GOT3 (cell line): ENCODE measurements around the gene JUN.

Source experiments
- DNase-seq: peaks from one replicate; lab custom pipeline; 2025; ENCODE audit warnings: mixed read lengths; lab: John Stamatoyannopoulos, UW

The JUN gene

GRCh38 chr1:58783993-58784757 is at the start of gene JUN:
Gene JUN, minus strand, starts transcription at chr1:58784047. Its CDS starts 977 bp downstream, at chr1:58783070.
- DNase-seq: peak; percentile 95

GRCh38 chr1:58833166-58833565 is 49.3 kb upstream of the JUN start:
- no peak for DNase-seq

DNA sequence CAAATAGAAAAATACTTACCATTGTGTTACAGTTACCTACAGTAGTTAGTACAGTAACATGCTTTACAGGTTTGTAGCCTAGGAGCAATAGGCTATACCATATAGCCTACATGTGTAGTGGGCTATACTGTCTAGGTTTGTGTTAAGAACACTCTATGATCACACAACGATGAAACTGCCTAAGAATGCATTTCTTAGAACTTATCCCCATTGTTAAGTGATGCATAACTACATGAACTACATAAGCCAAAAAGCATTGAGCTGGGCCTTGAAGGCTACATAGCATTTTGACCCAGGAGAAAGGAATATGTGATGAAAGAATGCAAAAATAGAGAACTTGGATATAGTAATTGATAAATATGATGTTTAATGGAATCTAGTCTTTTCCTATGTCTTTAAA is 46.4 kb upstream of the JUN start:
- no peak for DNase-seq

GRCh38 chr1:58829866-58830265 is 46.0 kb upstream of the JUN start:
- no peak for DNase-seq

DNA sequence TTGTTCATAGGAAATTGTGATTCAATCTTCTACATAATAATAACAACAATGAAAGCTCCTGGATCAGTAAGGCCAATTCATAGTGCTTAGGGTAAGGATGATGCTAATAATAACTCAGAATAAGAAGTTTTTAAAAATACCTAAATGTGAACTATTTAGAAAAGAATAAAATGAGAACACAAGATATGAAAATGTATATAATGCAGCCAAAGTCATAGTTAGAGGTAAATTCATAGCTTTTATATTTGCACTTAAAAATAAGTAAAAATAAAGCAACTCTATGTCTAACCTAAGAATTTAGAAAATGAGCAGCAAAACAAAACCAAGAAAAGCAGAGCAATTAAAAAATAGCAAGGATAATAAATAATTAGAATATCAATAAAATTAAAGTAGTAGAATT is 43.5 kb upstream of the JUN start:
- no peak for DNase-seq

DNA sequence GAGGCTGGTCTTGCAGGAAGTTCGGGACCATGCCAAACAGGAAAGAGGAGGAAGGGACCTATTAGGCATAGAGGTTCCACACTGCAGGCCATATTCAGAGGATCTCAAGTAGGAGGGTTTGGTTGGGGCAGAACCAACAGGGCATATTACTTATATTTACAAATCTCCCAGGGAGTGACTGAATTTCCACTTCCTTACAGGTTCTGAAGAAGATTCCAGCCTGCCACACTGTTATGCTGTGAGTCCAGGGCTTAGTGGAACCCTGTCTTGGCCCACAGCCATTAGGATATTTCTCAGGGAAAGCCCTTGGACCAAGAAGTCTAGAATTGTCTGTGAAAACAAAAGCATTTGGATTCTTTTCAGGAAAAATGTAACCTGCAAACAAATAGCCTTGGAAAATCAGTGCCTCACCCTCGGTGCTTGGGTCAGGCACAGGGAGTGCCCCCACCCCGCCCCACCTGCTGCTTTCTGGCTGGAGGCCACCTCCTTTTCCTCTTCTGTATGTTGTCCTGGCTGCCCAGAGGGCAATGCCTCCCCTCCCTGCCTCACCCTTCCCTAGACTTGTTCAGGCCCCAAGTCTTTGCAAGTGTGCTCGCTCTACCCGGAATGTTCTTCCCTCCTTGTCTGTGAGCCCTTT is 41.0 kb upstream of the JUN start:
- no peak for DNase-seq

GRCh38 chr1:58823481-58824010 is 39.7 kb upstream of the JUN start:
- no peak for DNase-seq

DNA sequence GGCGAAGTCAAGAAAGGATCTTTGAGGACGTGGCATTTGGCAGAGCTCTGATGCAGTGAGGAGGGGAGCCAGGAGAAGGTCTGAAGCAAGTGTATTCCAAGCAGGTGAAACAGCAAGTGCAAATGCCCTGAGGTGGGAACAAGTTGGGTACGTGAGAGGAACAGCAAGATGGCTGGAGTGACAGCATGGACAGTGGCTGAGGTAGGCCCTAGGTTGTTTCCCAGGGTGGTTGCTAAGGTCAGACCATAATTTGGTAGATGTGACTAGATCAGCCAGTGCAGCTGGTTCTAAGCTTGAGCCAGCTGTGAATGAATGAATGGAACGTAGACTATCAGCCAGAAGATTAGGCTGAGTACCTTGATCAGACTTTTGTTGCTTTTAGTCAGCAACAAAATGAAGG is 37.5 kb upstream of the JUN start:
- DNase-seq: no peak

DNA sequence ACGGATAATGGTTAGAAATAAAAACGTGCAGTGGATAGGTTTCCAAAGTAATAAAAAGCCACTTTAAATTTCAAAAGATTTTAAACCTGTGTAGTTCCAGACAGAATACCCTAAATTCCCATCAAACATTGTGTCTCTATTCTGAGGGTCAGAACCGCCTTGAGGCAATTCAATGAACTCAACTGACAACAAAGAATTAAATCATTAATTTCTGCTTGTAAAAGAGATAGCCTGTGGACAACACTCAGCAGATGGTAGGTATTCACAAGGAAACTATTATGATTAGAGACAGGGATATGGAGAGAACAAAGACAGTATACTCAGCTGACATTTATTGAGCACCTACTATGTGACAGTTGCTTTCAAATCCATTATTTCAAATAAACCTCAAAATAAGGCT is 35.1 kb upstream of the JUN start:
- DNase-seq: no peak

DNA sequence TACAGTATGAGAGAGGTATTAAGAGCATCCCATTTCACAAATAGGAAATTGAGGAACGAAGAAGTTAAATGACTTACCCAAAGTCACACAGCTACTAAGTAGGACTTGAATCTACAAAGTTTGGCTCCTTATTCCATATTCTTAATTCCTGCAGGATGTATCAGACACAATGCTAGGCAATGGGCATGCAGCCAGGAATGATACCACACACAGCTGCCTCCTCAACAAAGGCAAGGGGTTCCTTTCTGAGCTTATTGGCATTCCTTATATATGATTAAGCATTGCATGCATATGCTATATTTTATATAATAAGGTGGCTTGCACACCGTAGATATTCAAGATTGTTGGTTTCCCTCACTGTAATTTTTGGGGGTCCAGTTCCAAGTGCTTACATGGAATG is 34.2 kb upstream of the JUN start:
- no peak for DNase-seq

- no peak for DNase-seq
Measured at GRCh38 chr1:58816747-58817221, 32.9 kb upstream of the JUN start.

- DNase-seq: peak; percentile 75
Measured at GRCh38 chr1:58816072-58816746, 32.4 kb upstream of the JUN start.

GRCh38 chr1:58815686-58816071 is 31.8 kb upstream of the JUN start:
- no peak for DNase-seq

DNA sequence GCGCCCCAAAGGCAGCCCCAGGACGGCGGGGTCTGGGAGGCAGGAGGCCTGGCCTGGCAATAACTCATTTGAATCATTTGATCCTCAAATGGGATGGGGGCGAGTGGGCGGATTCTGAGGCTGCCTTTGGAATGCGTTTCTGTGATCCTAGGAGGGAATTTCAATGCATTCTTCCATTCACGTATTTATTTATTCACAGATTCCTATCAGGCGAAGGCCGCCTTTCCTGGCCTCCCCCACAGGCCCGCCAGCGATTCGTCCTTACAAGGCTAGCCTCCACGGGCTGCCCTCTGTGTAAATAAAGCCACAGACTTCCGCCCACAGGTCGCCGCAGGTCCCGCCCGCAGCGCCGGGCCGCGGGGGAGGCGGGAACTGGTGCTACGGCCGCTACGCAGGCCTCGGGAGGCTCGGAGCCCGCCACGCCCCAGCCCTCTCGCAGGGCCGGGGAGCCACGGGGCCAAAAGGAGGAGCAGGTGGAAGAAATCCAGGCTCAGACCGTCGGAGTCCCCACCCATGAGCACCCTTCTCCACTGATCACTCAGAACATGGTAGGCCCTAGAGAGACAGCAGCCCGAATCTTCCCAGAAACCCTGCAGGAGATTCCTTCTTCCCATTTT is 31.3 kb upstream of the JUN start:
- DNase-seq: peak; percentile 24

DNA sequence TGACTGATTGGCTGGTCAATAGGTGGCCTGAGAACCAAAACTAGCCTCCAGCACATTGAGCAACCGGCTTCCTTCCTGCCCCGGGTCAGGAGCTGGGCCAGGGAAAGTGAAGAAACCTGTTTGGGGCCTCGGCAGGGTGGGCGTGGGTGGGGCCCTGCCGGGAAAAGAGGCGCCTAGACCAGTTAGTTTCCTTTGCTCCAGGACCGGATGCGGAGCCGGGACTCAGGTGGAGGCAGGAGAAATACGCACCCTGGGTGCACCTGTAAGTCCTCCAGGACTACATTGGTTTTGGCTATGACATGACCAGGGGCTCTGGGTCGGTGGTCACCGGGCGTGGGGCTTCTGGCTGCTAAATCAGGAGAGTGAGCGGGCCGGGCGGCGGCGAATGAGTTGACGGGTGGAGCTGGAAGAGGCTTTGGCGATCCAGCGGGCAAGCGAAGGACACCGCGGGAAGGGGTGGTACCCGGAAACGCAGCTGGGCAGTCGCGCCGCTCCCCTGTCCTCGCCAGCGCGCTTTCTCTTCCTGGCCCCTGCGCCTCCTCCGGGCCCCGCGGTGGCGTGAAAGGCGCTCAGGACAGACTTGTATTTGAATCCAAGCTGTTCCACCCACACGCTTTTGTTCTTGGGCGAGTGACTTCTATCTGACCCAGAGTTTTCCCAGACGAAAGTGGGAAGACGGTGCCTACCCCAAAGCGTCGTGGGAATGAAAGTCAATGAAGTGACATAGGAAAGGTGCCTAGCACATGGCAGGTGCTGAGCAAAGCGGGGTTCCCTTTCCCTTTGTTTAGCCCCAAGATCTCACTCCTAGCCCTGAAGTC is 30.6 kb upstream of the JUN start:
- no peak for DNase-seq

- no peak for DNase-seq
Measured at GRCh38 chr1:58813801-58814200, 30.0 kb upstream of the JUN start.

DNA sequence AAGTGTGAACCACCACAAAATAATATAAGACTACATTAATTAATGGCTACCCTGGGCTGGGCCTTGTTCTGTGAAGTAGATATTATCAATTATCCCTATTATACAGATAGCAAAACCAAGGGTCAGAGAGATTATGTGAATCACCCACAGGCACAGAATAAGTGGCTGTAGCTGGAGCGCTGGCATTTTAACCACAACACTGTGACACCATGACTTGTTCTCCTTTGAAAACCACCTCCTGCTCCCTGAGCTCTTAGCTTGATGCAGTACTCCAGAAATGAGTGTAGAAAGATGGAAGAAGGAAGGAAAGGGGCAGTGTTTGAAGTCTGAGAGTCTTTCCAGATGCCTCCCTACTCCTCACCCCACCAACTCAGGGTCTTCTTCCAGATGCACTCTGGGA is 29.5 kb upstream of the JUN start:
- no peak for DNase-seq

DNA sequence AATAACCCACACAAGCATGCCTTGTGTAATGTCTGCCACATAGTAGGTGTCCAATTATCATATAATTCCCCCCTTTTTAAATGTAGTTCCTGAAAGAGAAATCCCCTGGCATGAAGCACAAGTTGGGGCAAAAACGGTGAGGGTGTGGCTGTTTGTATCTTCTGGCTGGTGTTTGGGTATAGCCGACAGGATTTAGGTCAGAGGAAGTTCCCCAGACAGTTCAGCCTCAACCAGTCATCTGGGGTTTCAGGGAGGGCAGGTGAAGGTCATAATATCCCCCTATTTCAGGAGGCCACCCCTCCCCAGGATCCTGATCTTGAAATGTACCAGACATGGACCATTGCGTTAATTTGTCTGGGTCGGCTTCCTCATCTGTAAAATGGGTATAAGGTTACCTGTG is 29.1 kb upstream of the JUN start:
- DNase-seq: no peak

- DNase-seq: no peak
Measured at GRCh38 chr1:58812468-58812867, 28.6 kb upstream of the JUN start.

DNA sequence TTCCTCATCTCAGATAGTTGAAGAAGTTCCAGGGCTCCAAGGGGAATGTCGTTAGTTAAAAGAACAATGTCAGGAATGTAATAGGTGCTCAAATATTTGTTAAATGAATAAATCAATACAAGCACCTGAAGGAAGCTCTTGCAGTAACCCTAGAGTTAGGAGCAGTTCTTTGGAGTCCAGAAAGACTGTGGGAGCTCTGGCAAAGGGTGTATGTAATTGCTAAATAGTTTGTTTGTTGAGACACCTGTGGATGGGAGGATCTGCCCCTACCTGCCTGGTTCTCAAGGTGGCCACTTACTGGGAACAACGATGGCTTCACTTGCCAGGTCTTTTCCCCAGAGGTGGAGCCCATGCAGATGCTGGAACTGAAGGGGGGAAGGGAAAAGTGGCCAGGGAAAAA is 27.5 kb upstream of the JUN start:
- DNase-seq: no peak

GRCh38 chr1:58809325-58810010 is 25.6 kb upstream of the JUN start:
- no peak for DNase-seq
